WTC11 (cell line): ENCODE measurements around the gene GNPDA1. TPM values are rescaled to one million over a fixed set of nuclear protein-coding genes. Genes with fewer than 3 reads are reported as not detected.

Experiments
- ATAC-seq: fragments of 200-7000 bp; cut with Tn5 transposase; 2 replicates; pipeline ENCODE4 v1.10.0; 2021; ENCODE audit warnings: mild to moderate bottlenecking, moderate library complexity
- CTCF ChIA-PET: fragments of 300-600 bp; sonication (Branson Sonifier 250); formaldehyde crosslinking; loops from one replicate; lab custom pipeline; 2021; ENCODE audit warnings: antibody characterized with exemption; lab: Charles Lee
- POLR2A ChIA-PET: fragments of 350-600 bp; sonication (Branson Sonifier 250); formaldehyde crosslinking; loops from one replicate; lab custom pipeline; 2021; ENCODE audit warnings: antibody characterized with exemption; lab: Charles Lee
- DNase-seq: peaks from one replicate; pipeline ENCODE4 v3.0.0; 2021; ENCODE audit warnings: low spot score
- H3K27ac Mint-ChIP-seq: 2 replicates; pipeline ENCODE4 v1.8.0; 2021; ENCODE audit warnings: mixed read lengths
- H3K27me3 Mint-ChIP-seq: 2 replicates; pipeline ENCODE4 v1.8.0; 2021; ENCODE audit warnings: low read depth, mild to moderate bottlenecking, moderate library complexity, mixed read lengths
- H3K36me3 Mint-ChIP-seq: 2 replicates; pipeline ENCODE4 v1.8.0; 2021; ENCODE audit warnings: mixed read lengths
- H3K4me1 Mint-ChIP-seq: 2 replicates; pipeline ENCODE4 v1.8.0; 2022; ENCODE audit warnings: mixed read lengths
- H3K4me3 Mint-ChIP-seq: 2 replicates; pipeline ENCODE4 v1.8.0; 2021; ENCODE audit warnings: mild to moderate bottlenecking, moderate library complexity, mixed read lengths
- H3K9me3 Mint-ChIP-seq: 2 replicates; pipeline ENCODE4 v1.8.0; 2021; ENCODE audit warnings: mixed read lengths
- CREB1 ChIP-seq: sonication (generic); formaldehyde crosslinking; IDR thresholded peaks from 2 replicates; pipeline ENCODE4 v1.8.0; 2023; ENCODE audit warnings: mild to moderate bottlenecking, missing genetic modification reagents
- FOXK1 ChIP-seq: sonication (generic); formaldehyde crosslinking; IDR thresholded peaks from 2 replicates; pipeline ENCODE4 v1.8.0; 2022; ENCODE audit warnings: mild to moderate bottlenecking, moderate library complexity, missing genetic modification reagents
- HMGXB4 ChIP-seq: sonication (generic); formaldehyde crosslinking; IDR thresholded peaks from 2 replicates; pipeline ENCODE4 v1.8.1; 2023; ENCODE audit warnings: mild to moderate bottlenecking, moderate library complexity, missing genetic modification reagents
- IRF2 ChIP-seq: sonication (generic); formaldehyde crosslinking; IDR thresholded peaks from 2 replicates; pipeline ENCODE4 v1.8.0; 2022; ENCODE audit warnings: low read depth, missing genetic modification reagents, borderline replicate concordance
- JAZF1 ChIP-seq: fragments of 250-450 bp; sonication (Bioruptor Pico); IDR thresholded peaks from 2 replicates; pipeline ENCODE4 v1.9.0; 2021; ENCODE audit warnings: moderate library complexity, mild to moderate bottlenecking, inconsistent platforms
- MXD4 ChIP-seq: fragments of 250-450 bp; sonication (Bioruptor Pico); IDR thresholded peaks from 2 replicates; pipeline ENCODE4 v1.8.0; 2021; ENCODE audit warnings: mild to moderate bottlenecking, moderate library complexity, borderline replicate concordance
- NFYB ChIP-seq: sonication (generic); formaldehyde crosslinking; conservative IDR thresholded peaks from 2 replicates; pipeline ENCODE4 v1.8.0; 2022; ENCODE audit warnings: low read depth, missing genetic modification reagents
- PREB ChIP-seq: sonication (generic); formaldehyde crosslinking; IDR thresholded peaks from 2 replicates; pipeline ENCODE4 v1.8.1; 2022; ENCODE audit warnings: mild to moderate bottlenecking, missing genetic modification reagents, moderate library complexity, borderline replicate concordance
- SP1 ChIP-seq: sonication (generic); formaldehyde crosslinking; conservative IDR thresholded peaks from 2 replicates; pipeline ENCODE4 v1.8.1; 2022; ENCODE audit warnings: missing genetic modification reagents
- TEAD4 ChIP-seq: sonication (generic); formaldehyde crosslinking; IDR thresholded peaks from 2 replicates; pipeline ENCODE4 v1.8.0; 2022; ENCODE audit warnings: mild to moderate bottlenecking, missing genetic modification reagents
- TP53 ChIP-seq: sonication (generic); formaldehyde crosslinking; IDR thresholded peaks from 2 replicates; pipeline ENCODE4 v1.8.1; 2023; ENCODE audit warnings: mild to moderate bottlenecking, missing genetic modification reagents
- ZNF232 ChIP-seq: sonication (generic); formaldehyde crosslinking; IDR thresholded peaks from 2 replicates; pipeline ENCODE4 v1.8.0; 2022; ENCODE audit warnings: mild to moderate bottlenecking, missing genetic modification reagents
- ZNF396 ChIP-seq: fragments of 250-450 bp; sonication (Bioruptor Pico); IDR thresholded peaks from 2 replicates; pipeline ENCODE4 v1.8.0; 2021; ENCODE audit warnings: mild to moderate bottlenecking, moderate library complexity, borderline replicate concordance
- ZNF671 ChIP-seq: fragments of 250-450 bp; sonication (Bioruptor Pico); IDR thresholded peaks from 2 replicates; pipeline ENCODE4 v1.8.0; 2021; ENCODE audit warnings: mild to moderate bottlenecking
- total RNA-seq: library from RNA; stranded (reverse); gene quantifications from 3 replicates; pipeline ENCODE4 v1.2.3, GENCODE V29; 2021
- TF ChIP-seq, protein P1 (sequence below): sonication (generic); formaldehyde crosslinking; IDR thresholded peaks from 2 replicates; pipeline ENCODE4 v1.8.0; 2022; ENCODE audit warnings: mild to moderate bottlenecking, missing genetic modification reagents
- TF ChIP-seq, protein P2 (sequence below): sonication (generic); formaldehyde crosslinking; IDR thresholded peaks from 2 replicates; pipeline ENCODE4 v1.8.0; 2022; ENCODE audit warnings: mild to moderate bottlenecking, missing genetic modification reagents
- TF ChIP-seq, protein P3 (sequence below): sonication (generic); formaldehyde crosslinking; conservative IDR thresholded peaks from 2 replicates; pipeline ENCODE4 v1.8.1; 2023; ENCODE audit warnings: mild to moderate bottlenecking, low read depth, missing genetic modification reagents, moderate library complexity
- TF ChIP-seq, protein P4 (sequence below): fragments of 200-600 bp; IDR thresholded peaks from 2 replicates; pipeline ENCODE4 v1.8.0; 2022; ENCODE audit warnings: antibody characterized with exemption

GNPDA1 gene
- total RNA-seq, 1 experiment from 2014 or later, result 54.8 TPM

DNA sequence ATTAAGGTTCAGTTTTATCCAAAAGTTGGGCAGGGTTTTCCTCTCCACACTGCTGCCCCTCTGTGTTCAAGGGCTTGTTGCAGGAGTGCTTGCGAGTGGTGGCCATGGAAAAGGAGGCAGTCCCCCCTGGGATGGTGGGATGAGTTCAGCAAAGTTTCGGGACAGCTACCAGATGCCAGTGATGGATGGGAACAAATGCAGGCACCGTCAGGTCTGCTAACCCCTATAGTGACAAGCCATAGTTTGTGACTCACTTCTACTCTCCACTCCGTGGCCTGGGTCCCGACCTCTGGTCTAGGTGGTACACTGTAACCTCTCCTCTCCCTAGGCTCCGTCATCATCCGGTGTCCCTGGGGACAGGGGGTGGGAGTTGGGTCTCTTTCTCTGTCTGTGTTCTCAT is 47.8 kb downstream of the GNPDA1 start:
- CTCF ChIA-PET, result no interaction called here
- H3K36me3 Mint-ChIP-seq, result no peaks in the 10 kb centered on the region
- no peaks in the 10 kb centered on the region for H3K9me3 Mint-ChIP-seq
- H3K4me3 Mint-ChIP-seq, result no peak overlapping the region
- peaks cover 25% of the 10 kb centered on the region for H3K4me1 Mint-ChIP-seq
- TF ChIP-seq CREB1, result no peak
- no peak for TF ChIP-seq PREB (CRISPR knock-in tag)
- TF ChIP-seq, all 79 proteins: peak for 0
- ATAC-seq, result no peak
- Mint-ChIP-seq H3K27ac (no peak overlapping the region), H3K27me3 (no peaks in the 10 kb centered on the region)
- POLR2A ChIA-PET, result no interaction called here
- DNase-seq, result no peak

GRCh38 chr5:141963701-141964100 is 49.1 kb downstream of the GNPDA1 start:
- POLR2A ChIA-PET, result no interaction called here
- DNase-seq (no peak), ATAC-seq (no peak)
- no peaks in the 10 kb centered on the region for H3K36me3 Mint-ChIP-seq
- CTCF ChIA-PET, result interaction anchor here (0.9 kb wide), 2 partner anchors 50 to 294 kb away, joined by 3 read pairs; no protein-coding TSS in a partner anchor
- TF ChIP-seq ZNF396 (CRISPR knock-in tag), result no peak
- no peak for TF ChIP-seq ZNF232
- no peak for TF ChIP-seq JAZF1 (CRISPR knock-in tag)
- H3K9me3 Mint-ChIP-seq, result no peaks in the 10 kb centered on the region
- H3K27me3 Mint-ChIP-seq, result no peaks in the 10 kb centered on the region
- no peak overlapping the region for H3K4me3 Mint-ChIP-seq
- peaks cover 28% of the 10 kb centered on the region for H3K4me1 Mint-ChIP-seq
- H3K27ac Mint-ChIP-seq, result no peak overlapping the region

GRCh38 chr5:141961466-141961865 is 51.4 kb downstream of the GNPDA1 start:
- ATAC-seq (no peak), DNase-seq (no peak)
- no peaks in the 10 kb centered on the region for H3K36me3 Mint-ChIP-seq
- CTCF ChIA-PET, result interaction anchor here (0.8 to 7.4 kb wide), 55 partner anchors 9 to 738 kb away, joined by 3 to 136 read pairs (median 9); partner anchors contain the start of genes ARAP3, DELE1, DIAPH1 and FCHSD1
- H3K27ac Mint-ChIP-seq, result no peak overlapping the region
- H3K4me3 Mint-ChIP-seq, result no peak overlapping the region
- no peak for TF ChIP-seq TP53 (CRISPR knock-in tag)
- TF ChIP-seq, protein P1, sequence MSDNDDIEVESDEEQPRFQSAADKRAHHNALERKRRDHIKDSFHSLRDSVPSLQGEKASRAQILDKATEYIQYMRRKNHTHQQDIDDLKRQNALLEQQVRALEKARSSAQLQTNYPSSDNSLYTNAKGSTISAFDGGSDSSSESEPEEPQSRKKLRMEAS (CRISPR knock-in tag), result no peak
- no peak for TF ChIP-seq TEAD4 (CRISPR knock-in tag)
- TF ChIP-seq HMGXB4 (CRISPR knock-in tag), result no peak
- TF ChIP-seq MXD4, result no peak
- TF ChIP-seq ZNF671, result no peak
- TF ChIP-seq, protein P2, sequence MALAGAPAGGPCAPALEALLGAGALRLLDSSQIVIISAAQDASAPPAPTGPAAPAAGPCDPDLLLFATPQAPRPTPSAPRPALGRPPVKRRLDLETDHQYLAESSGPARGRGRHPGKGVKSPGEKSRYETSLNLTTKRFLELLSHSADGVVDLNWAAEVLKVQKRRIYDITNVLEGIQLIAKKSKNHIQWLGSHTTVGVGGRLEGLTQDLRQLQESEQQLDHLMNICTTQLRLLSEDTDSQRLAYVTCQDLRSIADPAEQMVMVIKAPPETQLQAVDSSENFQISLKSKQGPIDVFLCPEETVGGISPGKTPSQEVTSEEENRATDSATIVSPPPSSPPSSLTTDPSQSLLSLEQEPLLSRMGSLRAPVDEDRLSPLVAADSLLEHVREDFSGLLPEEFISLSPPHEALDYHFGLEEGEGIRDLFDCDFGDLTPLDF (CRISPR knock-in tag), result no peak
- POLR2A ChIA-PET, result interaction anchor here (0.9 to 1.7 kb wide), 3 partner anchors 8 to 117 kb away, joined by 3 to 8 read pairs (median 3); partner anchors contain the start of genes DELE1 and RNF14
- H3K27me3 Mint-ChIP-seq, result no peaks in the 10 kb centered on the region
- peaks cover 38% of the 10 kb centered on the region for H3K4me1 Mint-ChIP-seq
- no peaks in the 10 kb centered on the region for H3K9me3 Mint-ChIP-seq

GRCh38 chr5:141960449-141961323 is 52.1 kb downstream of the GNPDA1 start:
- ATAC-seq (peak; percentile 90), DNase-seq (peak; percentile 88)
- H3K4me1 Mint-ChIP-seq, result peaks cover 38% of the 10 kb centered on the region
- H3K27me3 Mint-ChIP-seq, result no peaks in the 10 kb centered on the region
- no peaks in the 10 kb centered on the region for H3K36me3 Mint-ChIP-seq
- TF ChIP-seq TP53 (CRISPR knock-in tag), result 0 out of 2 replicates have a peak, but pooled peaks have one; percentile 27
- TF ChIP-seq SP1 (CRISPR knock-in tag), result peak; percentile 51; the same call in 1 of the 2 replicates
- no peak for TF ChIP-seq IRF2 (CRISPR knock-in tag)
- TF ChIP-seq, protein P3, sequence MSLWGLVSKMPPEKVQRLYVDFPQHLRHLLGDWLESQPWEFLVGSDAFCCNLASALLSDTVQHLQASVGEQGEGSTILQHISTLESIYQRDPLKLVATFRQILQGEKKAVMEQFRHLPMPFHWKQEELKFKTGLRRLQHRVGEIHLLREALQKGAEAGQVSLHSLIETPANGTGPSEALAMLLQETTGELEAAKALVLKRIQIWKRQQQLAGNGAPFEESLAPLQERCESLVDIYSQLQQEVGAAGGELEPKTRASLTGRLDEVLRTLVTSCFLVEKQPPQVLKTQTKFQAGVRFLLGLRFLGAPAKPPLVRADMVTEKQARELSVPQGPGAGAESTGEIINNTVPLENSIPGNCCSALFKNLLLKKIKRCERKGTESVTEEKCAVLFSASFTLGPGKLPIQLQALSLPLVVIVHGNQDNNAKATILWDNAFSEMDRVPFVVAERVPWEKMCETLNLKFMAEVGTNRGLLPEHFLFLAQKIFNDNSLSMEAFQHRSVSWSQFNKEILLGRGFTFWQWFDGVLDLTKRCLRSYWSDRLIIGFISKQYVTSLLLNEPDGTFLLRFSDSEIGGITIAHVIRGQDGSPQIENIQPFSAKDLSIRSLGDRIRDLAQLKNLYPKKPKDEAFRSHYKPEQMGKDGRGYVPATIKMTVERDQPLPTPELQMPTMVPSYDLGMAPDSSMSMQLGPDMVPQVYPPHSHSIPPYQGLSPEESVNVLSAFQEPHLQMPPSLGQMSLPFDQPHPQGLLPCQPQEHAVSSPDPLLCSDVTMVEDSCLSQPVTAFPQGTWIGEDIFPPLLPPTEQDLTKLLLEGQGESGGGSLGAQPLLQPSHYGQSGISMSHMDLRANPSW (CRISPR knock-in tag), result no peak
- TF ChIP-seq, protein P4, sequence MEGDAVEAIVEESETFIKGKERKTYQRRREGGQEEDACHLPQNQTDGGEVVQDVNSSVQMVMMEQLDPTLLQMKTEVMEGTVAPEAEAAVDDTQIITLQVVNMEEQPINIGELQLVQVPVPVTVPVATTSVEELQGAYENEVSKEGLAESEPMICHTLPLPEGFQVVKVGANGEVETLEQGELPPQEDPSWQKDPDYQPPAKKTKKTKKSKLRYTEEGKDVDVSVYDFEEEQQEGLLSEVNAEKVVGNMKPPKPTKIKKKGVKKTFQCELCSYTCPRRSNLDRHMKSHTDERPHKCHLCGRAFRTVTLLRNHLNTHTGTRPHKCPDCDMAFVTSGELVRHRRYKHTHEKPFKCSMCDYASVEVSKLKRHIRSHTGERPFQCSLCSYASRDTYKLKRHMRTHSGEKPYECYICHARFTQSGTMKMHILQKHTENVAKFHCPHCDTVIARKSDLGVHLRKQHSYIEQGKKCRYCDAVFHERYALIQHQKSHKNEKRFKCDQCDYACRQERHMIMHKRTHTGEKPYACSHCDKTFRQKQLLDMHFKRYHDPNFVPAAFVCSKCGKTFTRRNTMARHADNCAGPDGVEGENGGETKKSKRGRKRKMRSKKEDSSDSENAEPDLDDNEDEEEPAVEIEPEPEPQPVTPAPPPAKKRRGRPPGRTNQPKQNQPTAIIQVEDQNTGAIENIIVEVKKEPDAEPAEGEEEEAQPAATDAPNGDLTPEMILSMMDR, result peak; percentile 91
- peak; percentile 55; the same call in 1 of the 2 replicates for TF ChIP-seq FOXK1 (CRISPR knock-in tag)
- no peak for TF ChIP-seq NFYB (CRISPR knock-in tag)
- H3K9me3 Mint-ChIP-seq, result no peaks in the 10 kb centered on the region
- H3K27ac Mint-ChIP-seq, result 0 out of 2 replicates have a peak overlapping the region, but pooled peaks have one; percentile 24
- H3K4me3 Mint-ChIP-seq, result no peak overlapping the region
- ChIA-PET POLR2A (interaction anchor here (0.9 to 1.7 kb wide), 6 partner anchors 8 to 259 kb away, joined by 3 to 8 read pairs (median 3); partner anchors contain the start of genes DELE1 and RNF14), CTCF (interaction anchor here (0.6 to 7.4 kb wide), 79 partner anchors 8 to 738 kb away, joined by 3 to 136 read pairs (median 6); partner anchors contain the start of genes ARAP3, DELE1, DIAPH1 and FCHSD1)
